Myocyte (in vitro differentiated cells): ENCODE results near the gene SOX2. TPM values are rescaled to one million over a fixed set of nuclear protein-coding genes. Genes with fewer than 3 reads are reported as not detected.

Source experiments
- DNase-seq: peaks from one replicate; pipeline ENCODE4 v3.0.0-alpha.2; 2012; ENCODE audit warnings: low read depth
- total RNA-seq: library from RNA; depleted of rRNA; stranded (reverse); fragments of >200 nt; gene quantifications from 2 replicates; pipeline ENCODE4 v1.2.3, GENCODE V29; 2014

SOX2 gene
- total RNA-seq, 1 donor from 2014 or later = not detected

DNA sequence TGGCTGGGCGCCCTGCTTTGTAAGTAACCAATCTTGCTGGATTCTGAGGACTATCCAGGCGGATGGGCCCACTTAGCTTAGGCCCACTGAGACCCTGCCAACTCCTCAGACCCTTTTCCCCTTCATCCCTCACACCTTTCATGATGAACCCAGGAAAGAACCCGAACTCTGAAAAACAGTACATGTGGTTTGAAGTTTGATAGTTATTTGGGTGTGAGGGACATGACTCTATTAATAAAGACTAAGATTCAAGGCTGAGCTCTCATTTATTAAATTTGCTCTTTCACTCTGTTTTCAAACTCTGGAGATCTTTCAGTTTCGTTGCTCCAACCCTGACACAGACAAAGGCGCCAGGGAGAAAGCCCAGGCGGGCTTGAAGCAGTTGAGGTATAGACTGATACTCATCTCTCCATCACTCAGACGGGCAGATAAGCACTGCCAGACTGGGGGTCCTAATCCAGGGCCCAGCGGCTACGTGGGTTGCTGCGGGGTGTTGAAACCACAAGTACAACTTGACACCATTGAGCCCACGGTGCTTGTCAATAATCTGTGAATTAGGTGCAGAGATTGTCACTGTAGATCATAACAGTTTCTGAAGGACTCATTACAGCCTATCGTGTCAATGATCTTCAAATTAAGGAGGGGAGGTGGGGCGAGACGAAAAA, 7.2 kb upstream of the SOX2 start:
- DNase-seq = no peak

GRCh38 chr3:181705086-181705480, 6.6 kb upstream of the SOX2 start:
- DNase-seq = no peak

DNA sequence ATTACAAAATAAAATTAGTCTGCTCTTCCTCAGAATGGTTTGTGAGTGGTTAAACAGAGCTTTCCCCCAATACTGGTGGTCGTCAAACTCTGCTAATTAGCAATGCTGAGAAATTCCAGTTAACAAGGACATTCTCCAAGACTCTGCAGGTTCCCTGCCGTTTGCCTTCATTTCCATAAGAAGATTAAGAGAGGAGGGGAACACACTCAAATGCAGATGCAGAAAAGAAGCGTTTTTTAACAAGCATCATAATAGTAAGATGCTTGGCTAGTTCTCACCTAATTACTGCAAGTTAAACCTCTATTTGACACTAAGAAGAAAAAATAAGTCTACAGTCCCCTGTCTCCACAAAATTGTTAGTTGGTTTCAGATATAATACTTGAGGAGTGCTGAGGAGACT, 3.7 kb upstream of the SOX2 start:
- no peak for DNase-seq

DNA sequence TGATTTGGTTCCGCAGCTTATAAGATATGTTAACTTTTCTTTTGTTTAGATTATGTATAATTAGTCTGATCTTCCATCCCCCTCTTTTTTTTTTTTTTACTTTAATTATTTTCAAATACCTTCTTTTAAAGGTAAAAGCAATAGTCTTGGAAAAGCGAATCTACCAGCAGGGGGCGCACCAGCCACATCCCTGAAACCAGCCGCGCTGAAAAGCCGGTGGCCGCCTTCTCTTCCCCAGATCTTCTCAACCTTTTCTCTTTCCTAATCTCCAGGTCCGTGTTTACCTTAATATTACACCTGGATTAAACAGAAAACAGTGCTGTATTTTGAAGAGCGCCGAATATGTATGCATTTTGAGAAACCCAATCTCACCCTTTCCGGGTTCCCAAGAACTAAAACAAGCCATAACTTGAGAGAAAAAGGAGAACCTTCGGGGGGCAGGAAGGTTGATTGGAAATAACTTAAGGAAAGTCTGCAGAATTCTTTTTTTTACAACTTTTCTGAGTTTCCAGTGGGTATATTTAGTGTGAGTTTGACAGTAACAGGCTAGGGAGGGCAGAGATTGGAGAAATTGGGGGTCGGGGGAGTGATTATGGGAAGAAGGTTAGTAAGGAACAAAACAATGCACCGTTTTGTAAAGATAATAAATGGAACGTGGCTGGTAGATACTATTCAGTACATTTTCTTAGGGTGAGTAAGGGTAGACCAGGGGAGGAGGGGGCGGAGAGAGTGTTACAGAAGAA, 2.0 kb upstream of the SOX2 start:
- peak; percentile 62 for DNase-seq

GRCh38 chr3:181710345-181711291, 1.1 kb upstream of the SOX2 start:
- DNase-seq = no peak

GRCh38 chr3:181712226-181712552, 464 bp downstream of the SOX2 start:
- DNase-seq = no peak

GRCh38 chr3:181712553-181713279, 991 bp downstream of the SOX2 start:
- DNase-seq = no peak

DNA sequence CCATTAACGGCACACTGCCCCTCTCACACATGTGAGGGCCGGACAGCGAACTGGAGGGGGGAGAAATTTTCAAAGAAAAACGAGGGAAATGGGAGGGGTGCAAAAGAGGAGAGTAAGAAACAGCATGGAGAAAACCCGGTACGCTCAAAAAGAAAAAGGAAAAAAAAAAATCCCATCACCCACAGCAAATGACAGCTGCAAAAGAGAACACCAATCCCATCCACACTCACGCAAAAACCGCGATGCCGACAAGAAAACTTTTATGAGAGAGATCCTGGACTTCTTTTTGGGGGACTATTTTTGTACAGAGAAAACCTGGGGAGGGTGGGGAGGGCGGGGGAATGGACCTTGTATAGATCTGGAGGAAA, 1.5 kb downstream of the SOX2 start:
- DNase-seq = no peak

- DNase-seq = no peak
These were observed 2.2 kb downstream of the SOX2 start for GRCh38 chr3:181713676-181714612.

GRCh38 chr3:181715571-181716340, 4.0 kb downstream of the SOX2 start:
- DNase-seq = no peak

DNA sequence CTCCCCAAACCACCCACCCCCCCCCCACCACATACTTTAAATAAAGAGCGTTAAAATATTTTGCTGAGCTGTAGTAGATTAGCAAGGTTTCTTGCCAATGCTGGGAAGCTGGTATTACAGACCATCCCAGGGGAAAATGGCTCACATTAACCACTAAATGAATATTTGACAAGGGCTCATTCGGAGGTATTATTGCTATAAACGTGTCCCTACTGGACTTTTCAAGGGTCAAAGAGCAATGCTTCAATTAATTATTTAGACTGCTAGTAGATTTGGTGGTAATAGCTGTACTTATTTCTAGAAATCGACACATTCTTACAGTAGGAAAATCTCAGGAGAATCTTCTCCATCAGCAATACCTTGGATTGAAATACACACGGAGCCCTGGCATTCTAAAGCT, 5.2 kb downstream of the SOX2 start:
- DNase-seq = no peak

- no peak for DNase-seq
These were observed 5.9 kb downstream of the SOX2 start for GRCh38 chr3:181717549-181718171.

GRCh38 chr3:181718369-181718768, 6.6 kb downstream of the SOX2 start:
- DNase-seq = no peak

DNA sequence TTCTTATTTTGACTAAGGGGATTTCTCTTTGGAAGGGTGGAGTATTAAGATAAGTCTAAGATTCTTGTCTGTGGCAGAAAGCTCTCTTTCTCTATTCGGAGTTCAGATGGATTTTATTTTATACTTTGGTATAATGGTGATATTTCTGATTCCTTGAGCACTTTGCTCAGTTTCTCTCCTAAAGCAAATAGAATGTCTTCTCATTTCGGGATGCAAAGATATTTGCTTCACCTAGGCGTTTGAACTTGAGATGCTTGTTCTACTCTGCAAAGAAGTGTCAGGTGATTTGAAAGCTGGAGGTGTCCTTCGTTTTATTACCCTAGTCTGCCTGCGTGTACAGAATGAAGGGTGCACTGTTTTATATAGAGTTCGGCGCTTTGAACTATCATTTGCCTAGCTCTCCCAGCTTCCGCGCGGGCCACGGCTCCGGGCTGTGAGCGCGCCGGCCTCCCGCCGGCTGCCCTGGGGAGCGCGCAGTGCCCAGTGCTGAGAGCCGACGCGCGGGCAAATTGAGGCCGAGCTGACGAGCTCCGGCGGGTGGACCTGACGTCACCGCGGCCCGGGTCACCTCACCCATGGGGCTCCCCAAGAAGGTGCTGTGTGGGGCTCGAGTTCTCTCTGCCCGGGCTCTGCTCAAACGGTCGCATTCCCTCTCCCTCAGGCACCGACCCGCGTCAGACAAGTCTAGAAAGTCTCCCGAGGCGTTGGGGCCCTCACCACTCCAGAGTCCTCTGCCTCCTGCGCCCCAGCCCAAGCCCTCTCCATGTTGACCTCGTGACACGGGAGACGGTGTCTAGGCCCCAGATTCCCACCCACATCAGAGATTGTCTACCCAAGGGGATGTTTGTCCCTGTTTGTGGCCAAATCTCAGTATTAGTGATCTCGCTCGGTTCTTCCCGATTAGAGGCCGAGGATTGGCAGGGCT, 7.5 kb downstream of the SOX2 start:
- DNase-seq = no peak

DNA sequence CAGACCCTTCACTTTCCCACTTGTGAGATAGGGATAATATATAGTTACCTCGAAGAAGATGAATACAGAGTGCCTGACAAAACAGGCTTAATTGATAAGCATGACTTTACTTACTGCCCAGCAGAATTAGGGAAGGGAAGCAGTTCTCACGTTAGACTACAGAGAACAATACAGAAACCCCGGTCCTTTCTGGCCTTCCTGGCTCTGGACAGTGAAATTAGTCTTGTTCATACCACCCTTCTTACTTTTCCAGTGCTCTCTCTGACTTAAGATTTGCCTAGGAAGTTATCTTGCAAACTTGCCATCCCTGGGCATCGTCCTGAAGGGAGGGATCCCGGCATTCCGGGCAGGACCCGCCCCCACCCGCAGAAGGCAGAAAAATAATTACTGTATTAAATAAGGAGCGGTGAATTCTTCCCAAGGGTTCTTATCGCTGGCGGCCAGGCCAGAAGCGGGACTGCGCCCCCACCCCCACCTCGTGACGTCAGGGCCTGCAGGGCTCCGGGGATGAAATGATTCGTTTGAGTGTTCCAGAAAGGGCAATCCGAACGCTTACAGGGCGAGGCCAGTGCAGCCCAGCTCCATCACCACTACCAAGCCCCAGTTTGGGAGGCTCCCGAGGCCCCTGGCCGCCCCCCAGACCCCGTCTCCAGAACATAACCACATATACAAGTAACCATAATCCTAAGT, 8.4 kb downstream of the SOX2 start:
- no peak for DNase-seq

DNA sequence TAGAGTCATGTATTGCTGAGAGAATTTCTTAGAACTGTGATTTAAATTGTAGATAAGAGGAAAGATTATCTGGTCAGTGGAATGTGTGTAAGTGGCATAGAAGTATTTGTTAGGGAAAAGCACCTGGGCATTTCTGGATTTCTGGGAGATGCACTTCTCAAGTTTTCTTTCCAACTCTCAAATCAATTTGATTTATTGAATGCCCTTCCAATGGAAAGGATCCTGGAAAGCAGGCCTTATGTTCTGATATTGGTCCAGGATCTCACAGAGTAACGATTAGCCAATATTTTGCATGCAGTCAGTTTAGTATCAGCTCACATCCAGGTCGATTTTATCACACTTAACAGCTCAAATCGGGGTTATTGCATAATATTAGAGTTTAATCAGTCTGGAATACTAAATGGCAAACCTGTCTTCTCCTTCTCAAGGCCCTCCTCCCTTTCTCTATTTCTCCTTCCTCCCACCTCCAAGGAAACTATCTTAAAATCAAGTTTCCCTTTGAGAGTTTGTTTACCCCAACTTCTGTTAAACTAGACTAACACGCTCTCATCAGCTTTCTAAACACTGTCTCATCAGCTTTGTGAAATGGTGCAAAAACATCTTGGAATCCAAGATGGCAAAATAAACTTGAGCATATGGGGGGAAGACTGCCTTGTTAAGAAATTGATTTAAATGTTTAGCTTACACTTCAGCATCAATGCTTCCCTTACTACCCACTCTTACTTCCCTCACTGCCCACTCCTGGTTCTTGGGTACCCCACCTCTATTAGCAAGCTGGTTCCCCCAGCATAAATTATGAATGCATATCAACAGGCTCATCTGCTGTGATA, 9.5 kb downstream of the SOX2 start:
- no peak for DNase-seq
